ENCODE measurements around the gene GNAI3.

DNA sequence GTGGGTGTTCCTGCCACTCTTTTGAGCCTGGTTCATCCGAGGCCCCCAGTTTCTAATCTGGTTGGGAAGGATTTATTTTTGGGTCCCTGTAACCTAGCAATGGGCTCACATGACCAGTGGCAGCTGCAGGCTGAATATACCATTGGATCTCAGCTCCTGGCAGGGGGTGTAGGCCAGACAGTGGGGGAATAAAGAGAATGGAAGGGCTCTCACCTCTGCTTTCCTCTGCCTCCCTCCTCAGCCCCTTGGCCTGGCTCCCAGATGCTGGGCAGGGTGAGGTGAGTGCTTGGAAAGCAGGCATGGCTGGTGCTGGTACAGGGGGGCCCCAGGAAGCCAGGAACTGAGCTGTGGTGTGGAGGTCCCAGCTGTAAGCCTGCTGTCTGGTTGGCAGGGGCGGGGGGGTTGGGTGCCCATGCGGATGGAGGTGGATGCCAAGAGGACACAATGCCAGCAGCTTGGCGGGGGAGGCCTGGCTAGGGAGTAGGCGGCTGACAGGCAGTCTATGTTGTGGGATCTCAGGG is 12.4 kb upstream of the GNAI3 start:
- TF ChIP-seq TAF1 (IDR thresholded peaks at IDR 0.05; ENCODE audit: low read depth), result no peak
- TF ChIP-seq EP300 (IDR thresholded peaks at IDR 0.05; ENCODE audit: borderline replicate concordance), result no peak
- TF ChIP-seq CEBPB (IDR thresholded peaks at IDR 0.05), result no peak
- no peak for TF ChIP-seq NFIC (IDR thresholded peaks at IDR 0.05)
- no peak for TF ChIP-seq YY1 (IDR thresholded peaks at IDR 0.05; ENCODE audit: low read depth)
- TF ChIP-seq, protein P1, sequence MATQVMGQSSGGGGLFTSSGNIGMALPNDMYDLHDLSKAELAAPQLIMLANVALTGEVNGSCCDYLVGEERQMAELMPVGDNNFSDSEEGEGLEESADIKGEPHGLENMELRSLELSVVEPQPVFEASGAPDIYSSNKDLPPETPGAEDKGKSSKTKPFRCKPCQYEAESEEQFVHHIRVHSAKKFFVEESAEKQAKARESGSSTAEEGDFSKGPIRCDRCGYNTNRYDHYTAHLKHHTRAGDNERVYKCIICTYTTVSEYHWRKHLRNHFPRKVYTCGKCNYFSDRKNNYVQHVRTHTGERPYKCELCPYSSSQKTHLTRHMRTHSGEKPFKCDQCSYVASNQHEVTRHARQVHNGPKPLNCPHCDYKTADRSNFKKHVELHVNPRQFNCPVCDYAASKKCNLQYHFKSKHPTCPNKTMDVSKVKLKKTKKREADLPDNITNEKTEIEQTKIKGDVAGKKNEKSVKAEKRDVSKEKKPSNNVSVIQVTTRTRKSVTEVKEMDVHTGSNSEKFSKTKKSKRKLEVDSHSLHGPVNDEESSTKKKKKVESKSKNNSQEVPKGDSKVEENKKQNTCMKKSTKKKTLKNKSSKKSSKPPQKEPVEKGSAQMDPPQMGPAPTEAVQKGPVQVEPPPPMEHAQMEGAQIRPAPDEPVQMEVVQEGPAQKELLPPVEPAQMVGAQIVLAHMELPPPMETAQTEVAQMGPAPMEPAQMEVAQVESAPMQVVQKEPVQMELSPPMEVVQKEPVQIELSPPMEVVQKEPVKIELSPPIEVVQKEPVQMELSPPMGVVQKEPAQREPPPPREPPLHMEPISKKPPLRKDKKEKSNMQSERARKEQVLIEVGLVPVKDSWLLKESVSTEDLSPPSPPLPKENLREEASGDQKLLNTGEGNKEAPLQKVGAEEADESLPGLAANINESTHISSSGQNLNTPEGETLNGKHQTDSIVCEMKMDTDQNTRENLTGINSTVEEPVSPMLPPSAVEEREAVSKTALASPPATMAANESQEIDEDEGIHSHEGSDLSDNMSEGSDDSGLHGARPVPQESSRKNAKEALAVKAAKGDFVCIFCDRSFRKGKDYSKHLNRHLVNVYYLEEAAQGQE (IDR thresholded peaks at IDR 0.05; ENCODE audit: low read depth), result no peak
- no peak for TF ChIP-seq FOXM1 (IDR thresholded peaks at IDR 0.05; ENCODE audit: borderline replicate concordance, low read depth)
- TF ChIP-seq, protein P2, sequence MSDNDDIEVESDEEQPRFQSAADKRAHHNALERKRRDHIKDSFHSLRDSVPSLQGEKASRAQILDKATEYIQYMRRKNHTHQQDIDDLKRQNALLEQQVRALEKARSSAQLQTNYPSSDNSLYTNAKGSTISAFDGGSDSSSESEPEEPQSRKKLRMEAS (IDR thresholded peaks at IDR 0.05), result no peak
- no peak for TF ChIP-seq CREB1 (IDR thresholded peaks at IDR 0.05; ENCODE audit: low read depth)
- no peak for TF ChIP-seq RAD21 (IDR thresholded peaks at IDR 0.05; ENCODE audit: low read depth)
- TF ChIP-seq ZBTB7A (IDR thresholded peaks at IDR 0.05; ENCODE audit: low read depth), result no peak

All from Ishikawa (cell line).